LNCAP (cell line): Measurements from ENCODE around the gene C3orf85.

ENCODE experiments used
- CTCF ChIP-seq: fragments of 450-650 bp; IDR thresholded peaks from 2 replicates; pipeline ENCODE4 v1.5.1; 2017; ENCODE audit warnings: mild to moderate bottlenecking

C3orf85 gene

GRCh38 chr3:109127553-109127952 lies 9.0 kb upstream of the C3orf85 start:
- no peak for TF ChIP-seq CTCF

- no peak for TF ChIP-seq CTCF
Measured at GRCh38 chr3:109131276-109131675, 5.2 kb upstream of the C3orf85 start.

DNA sequence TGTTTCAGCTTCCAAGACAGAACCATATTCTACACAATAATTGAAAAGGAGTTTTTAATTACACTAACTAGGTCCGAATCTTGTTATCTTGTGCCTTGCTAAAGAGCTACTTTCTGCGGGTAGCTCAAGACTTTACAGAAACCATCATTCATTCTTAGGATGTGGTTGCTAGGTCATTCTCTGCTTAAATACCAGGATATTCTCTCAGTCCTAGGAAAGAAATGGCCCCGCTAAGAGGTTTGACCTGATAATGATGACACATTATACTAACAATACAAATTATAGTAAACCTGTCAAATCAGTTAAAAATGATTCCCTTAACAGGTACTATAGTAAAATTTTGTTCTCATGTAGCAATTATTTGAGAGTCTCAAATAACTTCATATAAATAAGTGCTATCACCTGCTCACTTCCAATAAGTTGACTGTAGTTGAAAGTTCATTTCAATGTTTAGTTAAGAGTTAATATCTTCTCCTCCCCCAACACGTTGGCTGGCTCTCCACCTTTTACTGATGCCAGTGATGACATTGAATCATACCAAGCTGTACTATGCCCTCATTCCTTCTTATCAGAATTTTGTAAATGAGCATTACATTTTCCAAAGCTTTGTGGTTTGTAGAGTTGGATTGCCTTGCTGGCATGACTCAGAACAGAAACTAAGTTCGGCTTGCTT lies 3.6 kb upstream of the C3orf85 start:
- no peak for TF ChIP-seq CTCF

GRCh38 chr3:109137761-109138160 lies 1.2 kb downstream of the C3orf85 start:
- no peak for TF ChIP-seq CTCF

DNA sequence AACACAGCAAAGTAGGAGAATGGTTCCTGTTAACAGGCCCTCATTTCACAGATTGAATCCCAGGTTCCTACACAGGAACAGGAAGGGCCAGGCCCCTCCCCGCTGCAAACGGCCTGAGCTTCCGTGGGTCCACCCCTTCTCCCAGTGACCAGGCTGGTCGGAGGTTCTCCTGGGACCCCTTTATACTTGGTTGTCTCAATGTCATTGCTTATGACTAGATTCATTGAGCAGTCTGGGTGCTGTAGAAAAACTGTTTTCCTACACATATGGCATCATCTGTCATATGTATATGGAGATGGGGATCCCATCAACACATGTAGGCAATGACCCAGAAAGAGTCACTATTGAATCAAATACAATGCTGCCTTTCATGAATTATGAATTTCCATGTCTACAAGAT lies 3.8 kb downstream of the C3orf85 start:
- TF ChIP-seq CTCF: no peak

DNA sequence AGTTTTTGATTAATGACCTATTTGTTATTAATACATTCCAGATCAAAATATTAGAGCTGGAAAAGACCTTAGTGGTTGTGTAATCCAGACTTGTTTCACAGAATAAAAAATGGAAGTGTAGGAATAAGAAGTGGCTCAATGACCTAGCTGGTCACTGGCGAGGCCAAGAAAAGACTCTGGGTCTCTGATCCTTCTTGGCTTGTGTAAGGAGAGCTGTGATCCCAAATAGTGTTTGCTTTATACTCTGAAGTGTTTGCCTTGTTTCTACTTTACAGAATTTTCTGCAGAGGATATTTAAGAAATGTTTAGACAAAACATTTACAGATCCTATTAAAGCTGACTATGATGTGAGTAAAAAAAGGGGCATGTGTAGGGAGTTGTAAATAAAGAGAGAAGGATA lies 7.1 kb downstream of the C3orf85 start:
- TF ChIP-seq CTCF: no peak

GRCh38 chr3:109149078-109149477 lies 12.6 kb downstream of the C3orf85 start:
- no peak for TF ChIP-seq CTCF

DNA sequence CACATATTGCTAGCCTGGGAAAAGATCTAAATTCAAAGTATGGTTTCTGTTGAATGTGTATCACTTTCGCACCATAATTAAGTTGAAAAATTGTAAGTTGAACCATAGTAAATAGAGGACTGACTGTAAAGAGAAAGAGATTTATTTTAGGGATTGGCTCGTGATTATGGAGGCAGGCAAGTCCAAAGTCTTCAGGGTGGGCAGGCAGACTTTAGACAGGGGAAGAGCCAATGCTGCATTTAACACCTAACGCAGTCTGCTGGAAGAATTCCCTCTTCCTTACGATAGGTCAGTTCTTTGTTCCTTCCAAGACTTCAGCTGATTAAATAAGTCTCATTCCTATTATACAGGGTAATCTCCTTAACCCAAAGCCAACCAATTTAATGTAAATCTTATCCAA lies 15.8 kb downstream of the C3orf85 start:
- no peak for TF ChIP-seq CTCF
